ENCODE results near the gene TNPO2.
"Not testable (repeated sequence)": the region's sequence is repeated elsewhere in the genome, so short reads cannot be mapped to it uniquely, and the experiment has no call there.

Gene TNPO2

GRCh38 chr19:12736995-12737834 is 13.5 kb upstream of the TNPO2 start, which contains the start of gene GET3:
Gene GET3, plus strand, starts transcription at chr19:12737497. Its CDS starts 9 bp downstream, at chr19:12737506.
- DNase-seq, result peak; percentile 86

- DNase-seq, result peak; percentile 72
Observed at GRCh38 chr19:12733369-12734214, 9.9 kb upstream of the TNPO2 start.

- no peak for DNase-seq
Observed at GRCh38 chr19:12731337-12731736, 7.6 kb upstream of the TNPO2 start.

- DNase-seq, result no peak
Observed at GRCh38 chr19:12730064-12730463, 6.3 kb upstream of the TNPO2 start.

- no peak for DNase-seq
Observed at GRCh38 chr19:12727745-12728433, 4.2 kb upstream of the TNPO2 start.

- DNase-seq, result no peak
Observed at GRCh38 chr19:12726988-12727316, 3.2 kb upstream of the TNPO2 start.

GRCh38 chr19:12725612-12726011 is 1.9 kb upstream of the TNPO2 start:
- not testable (repeated sequence) for DNase-seq

GRCh38 chr19:12723381-12723640 is 421 bp downstream of the TNPO2 start:
- DNase-seq, result no peak

- DNase-seq, result peak; percentile 92
Observed at GRCh38 chr19:12722566-12723380, 959 bp downstream of the TNPO2 start.

GRCh38 chr19:12721656-12722565 is 1.8 kb downstream of the TNPO2 start:
- DNase-seq, result peak; percentile 82

GRCh38 chr19:12720851-12721655 is 2.7 kb downstream of the TNPO2 start:
- no peak for DNase-seq

GRCh38 chr19:12720296-12720695 is 3.4 kb downstream of the TNPO2 start:
- no peak for DNase-seq

- no peak for DNase-seq
Observed at GRCh38 chr19:12715929-12716328, 7.8 kb downstream of the TNPO2 start.

GRCh38 chr19:12715102-12715501 is 8.6 kb downstream of the TNPO2 start:
- DNase-seq, result no peak

- not testable (repeated sequence) for DNase-seq
Observed at GRCh38 chr19:12713304-12713703, 10.4 kb downstream of the TNPO2 start.

GRCh38 chr19:12712077-12712476 is 11.7 kb downstream of the TNPO2 start:
- not testable (repeated sequence) for DNase-seq

GRCh38 chr19:12711187-12711586 is 12.5 kb downstream of the TNPO2 start:
- DNase-seq, result no peak

GRCh38 chr19:12708641-12709040 is 15.1 kb downstream of the TNPO2 start:
- no peak for DNase-seq

GRCh38 chr19:12706332-12706718 is 17.4 kb downstream of the TNPO2 start:
- no peak for DNase-seq

GRCh38 chr19:12705654-12706331 is 17.9 kb downstream of the TNPO2 start:
- DNase-seq, result no peak

Measured in activated CD8-positive, alpha-beta memory T cell treated with anti-CD3 and anti-CD28 coated beads, Interleukin-2, amount 50 U/mL, for 48 hours (primary cell).